Liver (tissue), 9 donors: ENCODE data around the gene PRCC. TPM values are rescaled to one million over a fixed set of nuclear protein-coding genes. Genes with fewer than 3 reads are reported as not detected.

Source experiments
- DNase-seq: peaks from one replicate; pipeline ENCODE4 v3.0.0-alpha.2; 2017; ENCODE audit warnings: low spot score
- H3K27ac ChIP-seq, 2 donors: one replicate each; pipeline ENCODE4 v1.7.0; 2013; ENCODE audit warnings: inconsistent platforms in 2 of 2, low read length in 2 of 2, control low read depth in 1 of 2, low read depth in 1 of 2, mild to moderate bottlenecking in 1 of 2
- H3K27me3 ChIP-seq, 4 donors: one replicate each; pipeline versions ENCODE4 v1.6.1 to v1.7.0; 2013; ENCODE audit warnings: low read length in 3 of 4, inconsistent platforms in 1 of 4, mild to moderate bottlenecking in 1 of 4, moderate library complexity in 1 of 4; ENCODE audit not compliant: control insufficient read depth in 4 of 4, insufficient read depth in 4 of 4
- H3K36me3 ChIP-seq, 4 donors: one replicate each; pipeline versions ENCODE4 v1.6.1 to v1.7.0; 2013; ENCODE audit warnings: low read length in 3 of 4, mild to moderate bottlenecking in 3 of 4, low read depth in 1 of 4, moderate library complexity in 1 of 4; ENCODE audit not compliant: control insufficient read depth in 4 of 4, insufficient read depth in 3 of 4
- H3K4me1 ChIP-seq, 4 donors: one replicate each; pipeline versions ENCODE4 v1.6.1 to v1.7.0; 2013; ENCODE audit warnings: low read length in 3 of 4, mild to moderate bottlenecking in 3 of 4, moderate library complexity in 1 of 4; ENCODE audit not compliant: control insufficient read depth in 4 of 4, insufficient read depth in 4 of 4
- H3K4me3 ChIP-seq, 3 donors: one replicate each; pipeline versions ENCODE4 v1.6.1 to v1.7.0; 2013; ENCODE audit warnings: low read length in 3 of 3, control low read depth in 1 of 3, low read depth in 1 of 3, mild to moderate bottlenecking in 1 of 3
- H3K9ac ChIP-seq, 2 donors: one replicate each; pipeline ENCODE4 v1.7.0; 2013; ENCODE audit warnings: low read length in 2 of 2, mild to moderate bottlenecking in 2 of 2, moderate library complexity in 2 of 2, control low read depth in 1 of 2, low read depth in 1 of 2
- H3K9me3 ChIP-seq, 4 donors: one replicate each; pipeline versions ENCODE4 v1.6.1 to v1.7.0; 2013; ENCODE audit warnings: low read length in 3 of 4; ENCODE audit not compliant: control insufficient read depth in 4 of 4
- EGR1 ChIP-seq, 2 donors: IDR thresholded peaks; 2 replicates each; pipeline ENCODE4 v1.6.1; 2016 to 2018; ENCODE audit warnings: antibody characterized with exemption in 2 of 2, low read depth in 2 of 2
- FOXA1 ChIP-seq: IDR thresholded peaks from 2 replicates; pipeline ENCODE4 v1.6.1; 2016; ENCODE audit warnings: antibody characterized with exemption
- FOXA2 ChIP-seq: IDR thresholded peaks from 2 replicates; pipeline ENCODE4 v1.6.1; 2016; ENCODE audit warnings: antibody characterized with exemption
- GABPA ChIP-seq, 2 donors: IDR thresholded peaks in 1 of 2; conservative IDR thresholded peaks in 1 of 2; 2 replicates each; pipeline ENCODE4 v1.6.1; 2016; ENCODE audit warnings: antibody characterized with exemption in 2 of 2, mild to moderate bottlenecking in 1 of 2, moderate library complexity in 1 of 2
- HNF4A ChIP-seq, 2 donors: conservative IDR thresholded peaks; 2 replicates each; pipeline ENCODE4 v1.6.1; 2016; ENCODE audit warnings: antibody characterized with exemption in 2 of 2, mild to moderate bottlenecking in 2 of 2
- HNF4G ChIP-seq: IDR thresholded peaks from 2 replicates; pipeline ENCODE4 v1.6.1; 2016; ENCODE audit warnings: antibody characterized with exemption
- JUND ChIP-seq, 2 donors: IDR thresholded peaks; 2 replicates each; pipeline ENCODE4 v1.6.1; 2016; ENCODE audit warnings: antibody characterized with exemption in 2 of 2
- NR2F2 ChIP-seq: IDR thresholded peaks from 2 replicates; pipeline ENCODE4 v1.6.1; 2016; ENCODE audit warnings: antibody characterized with exemption
- RAD21 ChIP-seq, 2 donors: IDR thresholded peaks; 2 replicates each; pipeline ENCODE4 v1.6.1; 2016; ENCODE audit warnings: antibody characterized with exemption in 2 of 2, mild to moderate bottlenecking in 2 of 2
- RXRA ChIP-seq, 2 donors: IDR thresholded peaks; 2 replicates each; pipeline ENCODE4 v1.6.1; 2017 to 2018; ENCODE audit warnings: antibody characterized with exemption in 2 of 2, mild to moderate bottlenecking in 1 of 2
- SP1 ChIP-seq: IDR thresholded peaks from 2 replicates; pipeline ENCODE4 v1.6.1; 2018; ENCODE audit warnings: antibody characterized with exemption, mild to moderate bottlenecking
- TAF1 ChIP-seq: conservative IDR thresholded peaks from 2 replicates; pipeline ENCODE4 v1.6.1; 2016; ENCODE audit warnings: antibody characterized with exemption, mild to moderate bottlenecking
- YY1 ChIP-seq: IDR thresholded peaks from 2 replicates; pipeline ENCODE4 v1.6.1; 2016; ENCODE audit warnings: antibody characterized with exemption, mild to moderate bottlenecking
- WGBS: extraction: QIAGEN DNeasy Blood & Tissue Kit; methylation state at CpG from one replicate; pipeline ENCODE4 v1.1.7; 2013; 5-methylcytosine and 5-hydroxymethylcytosine counted together
- polyA plus RNA-seq, 2 donors: library from polyadenylated mRNA; stranded (reverse) in 1 of 2; unstranded in 1 of 2; fragments of 200-250 nt in 1 of 2; fragments of >200 nt in 1 of 2; fragmentation: Nextera tagmentation in 1 of 2; extraction: Ambion mirVana in 1 of 2; gene quantifications; one replicate each; pipeline versions ENCODE4 v1.2.1 to v1.2.3, GENCODE V29; 2013 to 2015
- total RNA-seq, 2 donors: library from RNA; depleted of rRNA; stranded (reverse); fragments of >200 nt; gene quantifications; one replicate each; pipeline ENCODE4 v1.2.3, GENCODE V29; 2014
- TF ChIP-seq, protein P1 (sequence below): IDR thresholded peaks from 2 replicates; pipeline ENCODE4 v1.6.1; 2016; ENCODE audit warnings: antibody characterized with exemption, mild to moderate bottlenecking
- TF ChIP-seq, protein P2 (sequence below): IDR thresholded peaks from 2 replicates; pipeline ENCODE4 v1.6.1; 2016; ENCODE audit warnings: antibody characterized with exemption
- TF ChIP-seq, protein P3 (sequence below): fragments of 150-350 bp; IDR thresholded peaks from 2 replicates; pipeline ENCODE4 v1.5.1; 2017; ENCODE audit warnings: improper control_type of control experiment, low read depth, low read length; ENCODE audit not compliant: missing input control
- TF ChIP-seq, protein P4 (sequence below): IDR thresholded peaks from 2 replicates; pipeline ENCODE4 v1.6.1; 2016; ENCODE audit warnings: antibody characterized with exemption
- TF ChIP-seq, protein P5 (sequence below): IDR thresholded peaks from 2 replicates; pipeline ENCODE4 v1.6.1; 2016; ENCODE audit warnings: antibody characterized with exemption
- donor health status: healthy.
- donor health status: healthy.
- donor health status: healthy.
- donor health status: healthy.
- donor health status: healthy.

PRCC gene
- total and polyA plus RNA-seq, 4 donors: 8.8 to 19.3 (median 14.3) TPM

DNA sequence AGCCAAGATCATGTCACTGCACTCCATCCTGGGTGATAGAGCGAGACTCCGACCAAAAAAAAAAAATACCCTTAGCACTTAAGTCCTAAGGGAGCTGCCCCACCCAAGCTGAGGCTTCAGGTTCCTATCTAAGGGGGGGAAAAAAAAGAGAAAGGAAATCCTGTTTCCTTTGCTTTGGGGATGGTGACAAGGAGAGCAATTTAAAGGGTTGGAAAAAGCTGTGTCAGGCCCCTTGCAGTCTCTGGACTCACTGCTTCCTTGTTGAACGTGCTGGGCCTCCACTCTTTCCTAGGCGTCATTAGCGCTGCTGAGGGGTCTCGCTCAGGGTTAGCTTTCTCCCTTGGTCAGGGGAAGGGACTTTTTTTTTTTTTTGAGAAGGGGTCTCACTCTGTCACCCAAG is 18.1 kb downstream of the PRCC start:
- Histone ChIP-seq H3K27me3 (no peaks in the 10 kb centered on the region), H3K27ac (no peak overlapping the region), H3K9me3 (no peaks in the 10 kb centered on the region), H3K9ac (no peak overlapping the region), H3K4me1 (no peaks in the 10 kb centered on the region), H3K4me3 (no peak overlapping the region), H3K36me3 (peaks cover 11 to 34% (median 25%) of the 10 kb centered on the region in 4 donors)
- WGBS: 86% methylated on average over 6 of the region's 6 CpGs
- no peak for DNase-seq
- no peak for TF ChIP-seq FOXA2

DNA sequence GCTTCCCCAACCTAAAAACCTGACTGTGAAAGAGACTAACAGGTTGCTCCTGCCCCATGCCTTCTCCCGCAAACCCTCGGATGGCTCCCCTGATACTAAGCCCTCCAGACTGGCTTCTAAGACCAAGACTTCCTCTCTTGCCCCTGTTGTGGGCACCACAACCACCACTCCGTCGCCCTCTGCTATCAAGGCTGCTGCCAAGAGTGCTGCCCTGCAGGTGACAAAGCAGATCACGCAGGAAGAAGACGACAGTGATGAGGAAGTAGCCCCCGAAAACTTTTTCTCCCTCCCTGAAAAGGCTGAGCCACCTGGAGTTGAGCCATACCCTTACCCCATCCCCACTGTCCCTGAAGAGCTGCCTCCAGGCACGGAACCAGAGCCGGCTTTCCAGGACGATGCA is 19.3 kb downstream of the PRCC start:
- H3K4me3 ChIP-seq: no peak overlapping the region
- H3K27me3 ChIP-seq: no peaks in the 10 kb centered on the region
- no peaks in the 10 kb centered on the region for H3K4me1 ChIP-seq
- no peak for DNase-seq
- no peak overlapping the region for H3K9ac ChIP-seq
- TF ChIP-seq, protein P1, sequence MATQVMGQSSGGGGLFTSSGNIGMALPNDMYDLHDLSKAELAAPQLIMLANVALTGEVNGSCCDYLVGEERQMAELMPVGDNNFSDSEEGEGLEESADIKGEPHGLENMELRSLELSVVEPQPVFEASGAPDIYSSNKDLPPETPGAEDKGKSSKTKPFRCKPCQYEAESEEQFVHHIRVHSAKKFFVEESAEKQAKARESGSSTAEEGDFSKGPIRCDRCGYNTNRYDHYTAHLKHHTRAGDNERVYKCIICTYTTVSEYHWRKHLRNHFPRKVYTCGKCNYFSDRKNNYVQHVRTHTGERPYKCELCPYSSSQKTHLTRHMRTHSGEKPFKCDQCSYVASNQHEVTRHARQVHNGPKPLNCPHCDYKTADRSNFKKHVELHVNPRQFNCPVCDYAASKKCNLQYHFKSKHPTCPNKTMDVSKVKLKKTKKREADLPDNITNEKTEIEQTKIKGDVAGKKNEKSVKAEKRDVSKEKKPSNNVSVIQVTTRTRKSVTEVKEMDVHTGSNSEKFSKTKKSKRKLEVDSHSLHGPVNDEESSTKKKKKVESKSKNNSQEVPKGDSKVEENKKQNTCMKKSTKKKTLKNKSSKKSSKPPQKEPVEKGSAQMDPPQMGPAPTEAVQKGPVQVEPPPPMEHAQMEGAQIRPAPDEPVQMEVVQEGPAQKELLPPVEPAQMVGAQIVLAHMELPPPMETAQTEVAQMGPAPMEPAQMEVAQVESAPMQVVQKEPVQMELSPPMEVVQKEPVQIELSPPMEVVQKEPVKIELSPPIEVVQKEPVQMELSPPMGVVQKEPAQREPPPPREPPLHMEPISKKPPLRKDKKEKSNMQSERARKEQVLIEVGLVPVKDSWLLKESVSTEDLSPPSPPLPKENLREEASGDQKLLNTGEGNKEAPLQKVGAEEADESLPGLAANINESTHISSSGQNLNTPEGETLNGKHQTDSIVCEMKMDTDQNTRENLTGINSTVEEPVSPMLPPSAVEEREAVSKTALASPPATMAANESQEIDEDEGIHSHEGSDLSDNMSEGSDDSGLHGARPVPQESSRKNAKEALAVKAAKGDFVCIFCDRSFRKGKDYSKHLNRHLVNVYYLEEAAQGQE: no peak
- no peak for TF ChIP-seq FOXA1
- no peak for TF ChIP-seq SP1
- no peak for TF ChIP-seq FOXA2
- no peak for TF ChIP-seq RXRA (IDR thresholded peaks at IDR 0.05)
- TF ChIP-seq RAD21 (IDR thresholded peaks at IDR 0.05): no peak
- TF ChIP-seq HNF4A (conservative IDR thresholded peaks at IDR 0.05): no peak
- no peak for TF ChIP-seq YY1
- no peak for TF ChIP-seq JUND (IDR thresholded peaks at IDR 0.05)
- TF ChIP-seq, protein P2, sequence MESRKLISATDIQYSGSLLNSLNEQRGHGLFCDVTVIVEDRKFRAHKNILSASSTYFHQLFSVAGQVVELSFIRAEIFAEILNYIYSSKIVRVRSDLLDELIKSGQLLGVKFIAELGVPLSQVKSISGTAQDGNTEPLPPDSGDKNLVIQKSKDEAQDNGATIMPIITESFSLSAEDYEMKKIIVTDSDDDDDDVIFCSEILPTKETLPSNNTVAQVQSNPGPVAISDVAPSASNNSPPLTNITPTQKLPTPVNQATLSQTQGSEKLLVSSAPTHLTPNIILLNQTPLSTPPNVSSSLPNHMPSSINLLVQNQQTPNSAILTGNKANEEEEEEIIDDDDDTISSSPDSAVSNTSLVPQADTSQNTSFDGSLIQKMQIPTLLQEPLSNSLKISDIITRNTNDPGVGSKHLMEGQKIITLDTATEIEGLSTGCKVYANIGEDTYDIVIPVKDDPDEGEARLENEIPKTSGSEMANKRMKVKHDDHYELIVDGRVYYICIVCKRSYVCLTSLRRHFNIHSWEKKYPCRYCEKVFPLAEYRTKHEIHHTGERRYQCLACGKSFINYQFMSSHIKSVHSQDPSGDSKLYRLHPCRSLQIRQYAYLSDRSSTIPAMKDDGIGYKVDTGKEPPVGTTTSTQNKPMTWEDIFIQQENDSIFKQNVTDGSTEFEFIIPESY: no peak
- TF ChIP-seq TAF1: no peak
- TF ChIP-seq, protein P3, sequence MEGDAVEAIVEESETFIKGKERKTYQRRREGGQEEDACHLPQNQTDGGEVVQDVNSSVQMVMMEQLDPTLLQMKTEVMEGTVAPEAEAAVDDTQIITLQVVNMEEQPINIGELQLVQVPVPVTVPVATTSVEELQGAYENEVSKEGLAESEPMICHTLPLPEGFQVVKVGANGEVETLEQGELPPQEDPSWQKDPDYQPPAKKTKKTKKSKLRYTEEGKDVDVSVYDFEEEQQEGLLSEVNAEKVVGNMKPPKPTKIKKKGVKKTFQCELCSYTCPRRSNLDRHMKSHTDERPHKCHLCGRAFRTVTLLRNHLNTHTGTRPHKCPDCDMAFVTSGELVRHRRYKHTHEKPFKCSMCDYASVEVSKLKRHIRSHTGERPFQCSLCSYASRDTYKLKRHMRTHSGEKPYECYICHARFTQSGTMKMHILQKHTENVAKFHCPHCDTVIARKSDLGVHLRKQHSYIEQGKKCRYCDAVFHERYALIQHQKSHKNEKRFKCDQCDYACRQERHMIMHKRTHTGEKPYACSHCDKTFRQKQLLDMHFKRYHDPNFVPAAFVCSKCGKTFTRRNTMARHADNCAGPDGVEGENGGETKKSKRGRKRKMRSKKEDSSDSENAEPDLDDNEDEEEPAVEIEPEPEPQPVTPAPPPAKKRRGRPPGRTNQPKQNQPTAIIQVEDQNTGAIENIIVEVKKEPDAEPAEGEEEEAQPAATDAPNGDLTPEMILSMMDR: no peak
- TF ChIP-seq EGR1 (IDR thresholded peaks at IDR 0.05; ENCODE audit: low read depth in 2 of 2): no peak
- TF ChIP-seq HNF4G: no peak
- no peak for TF ChIP-seq NR2F2
- TF ChIP-seq, protein P4, sequence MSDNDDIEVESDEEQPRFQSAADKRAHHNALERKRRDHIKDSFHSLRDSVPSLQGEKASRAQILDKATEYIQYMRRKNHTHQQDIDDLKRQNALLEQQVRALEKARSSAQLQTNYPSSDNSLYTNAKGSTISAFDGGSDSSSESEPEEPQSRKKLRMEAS: no peak
- TF ChIP-seq, protein P5, sequence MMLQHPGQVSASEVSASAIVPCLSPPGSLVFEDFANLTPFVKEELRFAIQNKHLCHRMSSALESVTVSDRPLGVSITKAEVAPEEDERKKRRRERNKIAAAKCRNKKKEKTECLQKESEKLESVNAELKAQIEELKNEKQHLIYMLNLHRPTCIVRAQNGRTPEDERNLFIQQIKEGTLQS: no peak
- no peak for TF ChIP-seq GABPA (IDR thresholded peaks at IDR 0.05 in 1 of 2, conservative IDR thresholded peaks at IDR 0.05 in 1 of 2)
- no peaks in the 10 kb centered on the region for H3K9me3 ChIP-seq
- peaks cover 11 to 43% (median 31%) of the 10 kb centered on the region in 4 donors for H3K36me3 ChIP-seq
- 89% methylated on average over 10 of the region's 10 CpGs for WGBS
- no peak overlapping the region for H3K27ac ChIP-seq
